ENCODE data around the gene STX7.

Gene STX7

GRCh38 chr6:132412656-132413498, 100.0 kb downstream of the STX7 start:
- DNase-seq, result no peak

GRCh38 chr6:132411296-132411695, 101.6 kb downstream of the STX7 start:
- no peak for DNase-seq

GRCh38 chr6:132410830-132411229, 102.1 kb downstream of the STX7 start:
- no peak for DNase-seq

- no peak for DNase-seq
These were observed 107.6 kb downstream of the STX7 start for GRCh38 chr6:132405143-132405915.

- no peak for DNase-seq
These were observed 108.2 kb downstream of the STX7 start for GRCh38 chr6:132404736-132405135.

- no peak for DNase-seq
These were observed 108.6 kb downstream of the STX7 start for GRCh38 chr6:132404330-132404729.

- no peak for DNase-seq
These were observed 111.2 kb downstream of the STX7 start for GRCh38 chr6:132401618-132402285.

GRCh38 chr6:132400883-132401617, 111.9 kb downstream of the STX7 start, which contains the start of gene MOXD1:
MOXD1 (minus strand) TSS chr6:132401475; CDS start chr6:132401426, 49 bp downstream.
- no peak for DNase-seq

- no peak for DNase-seq
These were observed 112.4 kb downstream of the STX7 start for GRCh38 chr6:132400555-132400882.

- DNase-seq, result no peak
These were observed 113.4 kb downstream of the STX7 start for GRCh38 chr6:132399376-132400074.

Measured in NCI-H510A treated with DMSO at 0.1 percent for 48 hours (cell line).